Activated T-cell treated with anti-CD3 and anti-CD28 coated beads for 48 hours (primary cell): ENCODE measurements around the gene RFTN1.

ENCODE experiments used
- DNase-seq: peaks from one replicate; pipeline ENCODE4 v3.0.0-alpha.2; 2020; ENCODE audit warnings: low read depth

RFTN1 gene

DNA sequence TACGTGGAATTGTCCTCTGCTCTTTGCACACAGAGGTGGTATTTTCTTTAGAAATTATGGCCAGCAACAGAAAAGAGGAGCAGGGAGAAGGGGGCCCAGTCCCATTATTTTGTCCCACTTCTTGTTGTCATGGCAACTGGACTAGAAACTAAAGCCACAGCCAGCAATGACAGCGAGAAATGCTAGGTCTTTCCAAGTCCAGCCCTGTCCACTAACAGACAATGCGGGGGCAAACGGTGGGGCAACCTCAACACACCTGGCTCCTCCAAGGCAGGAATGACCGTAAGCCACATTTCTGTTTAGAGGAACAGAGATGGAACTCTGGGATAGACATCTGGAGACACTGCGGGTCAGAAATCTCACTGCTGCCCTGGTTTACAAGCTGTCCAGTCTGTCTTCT, 107.3 kb downstream of the RFTN1 start:
- DNase-seq = no peak

DNA sequence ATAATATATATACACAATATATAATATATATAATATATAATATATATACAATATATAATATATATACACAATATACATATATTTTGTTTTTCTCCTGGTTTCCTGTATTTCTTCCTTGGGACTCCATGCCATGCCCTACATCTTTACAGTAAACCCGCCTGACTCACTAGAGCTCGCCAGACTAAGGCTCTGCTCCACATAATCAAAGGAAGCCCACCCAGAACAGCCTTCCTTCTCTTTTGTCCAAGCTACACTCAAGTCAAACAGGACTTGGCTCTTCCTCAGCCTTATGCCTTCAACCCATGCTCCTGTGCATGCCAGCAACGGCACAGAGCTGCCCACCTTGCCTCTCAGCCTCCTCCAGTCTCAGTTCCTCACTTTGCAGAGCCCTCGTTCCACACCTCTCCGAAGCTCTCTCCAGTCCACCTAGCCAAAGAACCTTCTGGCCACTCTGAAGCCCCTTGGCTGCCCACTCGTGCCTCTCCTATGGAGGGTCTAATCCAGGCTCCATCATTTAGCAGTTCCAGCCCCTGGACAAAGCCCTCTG, 109.1 kb downstream of the RFTN1 start:
- no peak for DNase-seq

- no peak for DNase-seq
Measured at GRCh38 chr3:16402451-16402850, 111.0 kb downstream of the RFTN1 start.

DNA sequence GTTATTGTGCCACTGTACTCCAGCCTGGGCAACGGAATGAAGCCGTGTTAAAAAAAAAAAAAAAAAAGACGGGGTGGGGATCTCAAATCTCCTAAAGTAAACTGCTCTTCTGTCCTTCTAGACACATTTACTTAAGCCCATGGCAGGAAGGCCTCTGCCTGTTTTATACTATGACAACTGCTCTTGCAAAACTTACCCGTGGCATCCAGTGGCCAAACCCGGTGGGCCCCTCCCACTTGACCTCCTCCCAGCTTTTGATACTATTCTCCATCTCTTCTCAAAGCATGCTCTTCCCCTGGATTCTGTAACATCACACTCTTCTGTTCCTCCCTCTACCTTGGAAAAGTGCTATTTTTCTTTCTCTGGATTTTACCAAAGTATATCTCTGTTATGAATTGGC, 112.2 kb downstream of the RFTN1 start:
- DNase-seq = no peak

DNA sequence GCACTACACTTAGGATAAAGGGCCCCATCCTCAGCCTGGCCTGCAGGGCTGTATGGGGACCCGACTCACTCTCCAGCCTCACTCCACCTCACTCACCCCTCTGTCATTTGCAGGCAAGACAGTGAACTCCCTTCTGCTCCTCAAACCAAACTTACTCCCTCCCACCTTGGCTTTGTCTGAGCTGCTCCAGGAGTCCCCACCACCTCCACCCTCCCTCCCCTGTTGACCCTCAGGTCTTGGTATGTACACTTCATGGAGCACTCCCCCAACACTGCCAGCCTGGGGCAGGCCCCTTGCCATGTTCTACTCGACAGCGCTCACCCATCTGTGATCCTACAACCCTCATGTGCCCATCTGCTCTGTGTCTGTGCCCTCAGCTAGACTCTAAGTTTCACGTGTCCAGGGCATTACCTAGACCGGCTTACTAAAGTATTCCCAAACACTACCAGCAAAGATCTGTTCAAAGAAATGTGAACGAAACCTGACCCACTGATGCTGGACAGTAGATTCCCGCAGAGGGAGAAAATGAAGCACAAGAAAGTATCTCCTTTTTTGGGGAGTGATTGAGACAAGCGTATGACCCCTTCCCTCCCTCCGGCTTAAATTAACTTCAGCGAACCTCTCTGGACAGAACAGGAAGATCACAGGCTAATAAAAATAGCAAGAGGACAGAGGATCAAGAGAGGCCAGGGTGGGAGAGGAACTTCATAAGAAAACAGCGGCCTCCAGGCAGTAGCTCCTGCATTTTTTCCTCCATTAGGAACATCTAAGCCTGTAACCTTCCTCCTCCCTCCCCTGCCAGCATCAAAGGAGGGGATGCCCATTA, 113.2 kb downstream of the RFTN1 start:
- DNase-seq = no peak

- DNase-seq = no peak
Measured at GRCh38 chr3:16399473-16399872, 114.0 kb downstream of the RFTN1 start.

- no peak for DNase-seq
Measured at GRCh38 chr3:16398648-16399047, 114.9 kb downstream of the RFTN1 start.

GRCh38 chr3:16396202-16396601, 117.3 kb downstream of the RFTN1 start:
- DNase-seq = no peak

DNA sequence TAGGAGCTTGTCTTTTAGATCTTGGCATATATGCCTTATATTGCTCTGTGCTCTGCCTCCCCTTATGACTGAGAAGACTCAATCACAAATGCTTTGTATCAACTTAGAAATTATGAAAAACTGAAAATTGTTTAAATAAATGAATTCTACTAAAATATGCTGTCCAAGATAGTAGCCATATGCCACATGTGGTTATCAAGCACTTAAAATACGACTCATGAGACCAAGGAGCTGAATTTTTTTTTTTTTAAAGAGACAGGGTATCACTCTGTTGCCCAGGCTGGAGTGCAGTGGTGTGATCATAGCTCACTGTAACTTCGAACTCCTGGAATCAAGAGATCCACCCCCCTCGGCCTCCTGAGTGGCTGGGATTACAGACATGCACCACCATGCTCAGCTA, 118.3 kb downstream of the RFTN1 start:
- no peak for DNase-seq

GRCh38 chr3:16394639-16395038, 118.9 kb downstream of the RFTN1 start:
- no peak for DNase-seq

- DNase-seq = no peak
Measured at GRCh38 chr3:16392717-16393116, 120.8 kb downstream of the RFTN1 start.

DNA sequence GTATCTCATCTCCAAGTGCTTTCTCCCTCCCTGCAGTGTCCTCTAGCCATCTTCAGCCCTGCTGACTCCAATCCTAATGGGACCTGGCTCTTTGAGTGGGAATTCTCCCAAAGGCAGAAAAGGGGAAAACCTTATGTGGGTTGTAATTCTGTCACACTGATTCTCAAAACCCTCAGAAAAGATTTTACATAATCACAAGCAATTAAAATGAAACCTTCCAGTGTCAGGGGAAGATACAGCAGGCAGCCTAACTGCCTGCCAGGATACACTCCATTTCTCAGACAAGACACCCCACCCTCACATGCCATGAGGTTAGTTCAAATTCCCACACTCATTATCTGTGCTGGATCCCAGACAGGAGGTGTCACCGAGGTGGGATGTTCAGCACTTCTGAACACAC, 121.4 kb downstream of the RFTN1 start:
- no peak for DNase-seq

- no peak for DNase-seq
Measured at GRCh38 chr3:16390581-16390980, 122.9 kb downstream of the RFTN1 start.

GRCh38 chr3:16388850-16389441, 124.6 kb downstream of the RFTN1 start:
- DNase-seq = no peak

- DNase-seq = no peak
Measured at GRCh38 chr3:16386561-16386960, 126.9 kb downstream of the RFTN1 start.

- DNase-seq = no peak
Measured at GRCh38 chr3:16385151-16385550, 128.3 kb downstream of the RFTN1 start.

DNA sequence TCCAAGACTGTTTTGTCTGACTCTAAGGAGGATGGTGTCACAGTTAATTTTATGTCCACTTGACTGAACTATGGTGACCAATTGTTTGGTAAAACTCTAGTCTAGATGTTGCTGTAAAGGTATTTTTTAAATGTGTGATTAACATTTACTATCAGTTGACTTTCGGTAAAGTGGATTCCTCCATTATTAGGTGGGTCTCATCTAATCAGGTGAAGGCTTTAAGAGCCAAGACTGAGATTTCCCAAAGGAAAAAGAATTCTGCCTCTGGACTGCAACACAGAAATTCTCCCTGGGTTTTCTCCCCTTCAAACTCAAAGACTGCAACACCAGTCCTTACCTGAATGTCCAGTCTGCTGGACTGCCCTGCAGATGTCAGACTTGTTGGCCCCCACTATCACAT, 129.6 kb downstream of the RFTN1 start:
- no peak for DNase-seq

DNA sequence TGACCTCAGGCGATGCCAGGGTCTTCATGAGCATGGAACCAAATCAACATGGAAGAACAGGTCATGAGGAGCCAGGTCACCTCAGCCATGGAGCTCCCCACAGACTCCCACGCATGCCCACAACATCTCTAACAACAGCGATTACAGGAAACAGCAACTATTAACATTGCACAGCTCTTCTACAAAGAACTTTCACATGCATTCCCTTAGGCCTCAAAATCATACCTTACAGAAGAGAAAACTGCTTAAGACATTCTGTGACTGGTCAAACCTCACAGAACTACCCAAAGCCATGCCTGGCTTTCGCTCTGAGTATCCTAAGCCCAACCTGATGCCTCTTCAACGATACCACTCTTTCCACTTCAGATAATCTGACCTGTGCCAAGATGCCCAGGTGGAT, 130.7 kb downstream of the RFTN1 start:
- DNase-seq = no peak

- no peak for DNase-seq
Measured at GRCh38 chr3:16381426-16381825, 132.1 kb downstream of the RFTN1 start.

DNA sequence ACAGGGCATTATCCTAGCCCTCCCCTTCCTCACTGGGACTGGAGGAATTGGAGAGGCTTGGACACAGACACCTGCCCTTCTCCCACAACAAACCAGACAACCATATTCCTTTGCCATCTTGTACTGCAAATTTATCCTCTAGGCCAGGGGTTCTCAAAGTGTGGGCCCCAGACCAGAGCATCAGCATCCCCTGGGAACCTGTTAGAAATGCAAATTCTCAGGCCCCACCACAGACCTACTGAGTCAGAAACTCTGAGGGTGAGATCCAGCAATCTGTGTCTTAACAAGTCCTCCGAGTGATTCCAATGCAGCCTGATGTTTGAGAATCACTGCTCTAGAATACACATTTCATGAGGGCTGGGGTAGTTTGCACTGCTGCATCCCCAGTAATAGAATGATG, 133.1 kb downstream of the RFTN1 start:
- DNase-seq = no peak

DNA sequence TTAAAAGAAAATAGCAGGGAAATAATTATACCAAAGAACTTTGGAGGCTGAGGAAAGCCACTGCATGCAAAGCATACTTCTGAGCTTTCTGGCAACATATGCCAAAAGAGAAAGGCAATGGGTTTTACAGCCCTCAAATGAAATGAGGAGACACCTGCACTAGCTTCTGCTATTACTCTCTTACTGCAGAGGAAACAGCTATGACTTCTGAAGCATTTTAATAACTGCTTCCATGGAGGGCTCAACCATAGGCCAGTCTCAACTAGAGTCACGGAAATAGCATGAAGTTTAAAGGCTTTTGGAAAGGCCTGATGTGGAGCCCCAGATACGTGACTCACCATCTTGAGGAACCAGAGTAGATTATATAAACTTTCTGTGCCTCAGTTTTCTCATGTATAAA, 133.7 kb downstream of the RFTN1 start:
- DNase-seq = no peak

GRCh38 chr3:16378920-16379319, 134.6 kb downstream of the RFTN1 start:
- DNase-seq = no peak

GRCh38 chr3:16378415-16378814, 135.1 kb downstream of the RFTN1 start:
- no peak for DNase-seq

GRCh38 chr3:16377847-16378302, 135.6 kb downstream of the RFTN1 start:
- no peak for DNase-seq
